Esophagus squamous epithelium (tissue), 4 donors: ENCODE measurements around the gene GCC2.
"Not testable (repeated sequence)": the region's sequence is repeated elsewhere in the genome, so short reads cannot be mapped to it uniquely, and the experiment has no call there.

Experiments used
- CTCF ChIP-seq, 6 experiments: fragments of 450-650 bp in 4 of 6; fragments of 200-600 bp in 2 of 6; sonication (generic) in 2 of 6; IDR thresholded peaks; one replicate each; pipeline ENCODE4 v1.5.1; 2016 to 2019; ENCODE audit warnings: antibody characterized with exemption in 6 of 6, mild to moderate bottlenecking in 4 of 6, moderate library complexity in 4 of 6
- POLR2A ChIP-seq, 4 donors: fragments of 450-650 bp; IDR thresholded peaks; one replicate each; pipeline ENCODE4 v1.6.1; 2017; ENCODE audit warnings: antibody characterized with exemption in 4 of 4, mild to moderate bottlenecking in 4 of 4, moderate library complexity in 3 of 4

- TF ChIP-seq POLR2A, CTCF (IDR thresholded peaks at IDR 0.05): not testable (repeated sequence)
Measured at GRCh38 chr2:108514478-108514877, 65.5 kb downstream of the GCC2 start.
